HG03103 (cell line): ENCODE measurements around the gene HDAC4.
"Not testable (repeated sequence)": the region's sequence is repeated elsewhere in the genome, so short reads cannot be mapped to it uniquely, and the experiment has no call there.

ENCODE experiments used
- ATAC-seq: cut with Tn5 transposase; IDR thresholded peaks from one replicate; pipeline ENCODE4 v1.9.1; 2021; ENCODE audit warnings: low read depth; ENCODE audit not compliant: unreplicated experiment

HDAC4 gene

DNA sequence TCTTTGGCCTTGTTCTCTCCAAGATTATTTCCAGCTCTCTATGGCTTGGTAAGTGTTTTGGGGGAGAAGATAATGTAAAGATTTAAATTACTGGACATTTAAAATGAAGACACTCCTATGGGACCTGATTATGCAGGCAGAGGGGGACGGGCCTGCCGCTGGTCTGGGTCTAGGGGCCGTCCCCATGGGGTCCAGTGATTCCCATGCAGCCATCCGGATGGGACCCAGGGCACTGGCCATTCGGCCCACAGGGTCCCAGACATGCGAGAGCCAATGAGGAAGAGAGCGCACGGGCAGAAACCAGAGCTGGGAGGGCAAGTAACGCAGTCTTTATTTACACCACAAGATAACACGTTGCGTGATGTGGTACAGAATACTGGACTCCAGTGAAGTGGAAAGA lies 353.0 kb downstream of the HDAC4 start:
- ATAC-seq, result no peak

GRCh38 chr2:239047420-239047819 lies 353.4 kb downstream of the HDAC4 start:
- ATAC-seq, result no peak

GRCh38 chr2:239046822-239047221 lies 354.0 kb downstream of the HDAC4 start:
- no peak for ATAC-seq

DNA sequence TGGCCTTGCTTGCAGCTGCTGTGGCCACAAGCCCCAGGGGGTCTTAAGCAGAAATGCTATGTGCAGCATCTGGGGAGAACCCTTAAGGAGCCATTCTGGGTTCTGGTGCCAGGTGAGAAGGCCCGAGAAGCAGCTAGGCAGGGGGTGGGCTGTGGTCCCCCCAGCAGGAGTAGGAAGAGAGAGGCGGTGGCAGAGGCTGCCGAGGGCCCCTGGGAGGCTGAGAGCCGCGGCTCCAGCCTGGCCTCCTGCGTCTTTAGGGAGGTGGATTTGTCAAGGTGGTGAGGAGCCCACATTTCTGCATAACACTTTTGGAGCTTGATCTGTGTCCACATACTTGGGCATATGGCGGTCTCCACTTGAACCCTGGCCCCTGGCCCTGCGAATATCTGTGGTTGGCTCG lies 356.5 kb downstream of the HDAC4 start:
- ATAC-seq, result no peak

DNA sequence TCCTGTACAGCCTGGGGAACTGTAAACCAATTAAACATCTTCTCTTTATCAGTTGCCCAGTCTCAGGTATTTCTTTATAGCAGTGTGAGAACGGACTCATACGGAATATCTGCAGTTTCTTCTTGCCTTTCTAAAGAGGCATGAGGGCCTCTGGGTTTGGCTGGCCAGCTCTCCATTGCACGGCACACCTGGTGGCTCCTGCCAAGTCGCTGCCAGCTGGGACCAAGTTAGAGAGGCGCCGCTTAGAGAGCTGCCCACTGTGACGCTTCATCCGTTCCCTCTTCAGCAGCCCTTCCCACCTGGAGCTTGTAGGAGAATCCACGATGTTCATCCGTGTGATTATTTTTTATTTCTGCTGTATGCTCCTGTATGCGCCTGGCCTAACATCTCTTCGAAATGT lies 357.5 kb downstream of the HDAC4 start:
- no peak for ATAC-seq

DNA sequence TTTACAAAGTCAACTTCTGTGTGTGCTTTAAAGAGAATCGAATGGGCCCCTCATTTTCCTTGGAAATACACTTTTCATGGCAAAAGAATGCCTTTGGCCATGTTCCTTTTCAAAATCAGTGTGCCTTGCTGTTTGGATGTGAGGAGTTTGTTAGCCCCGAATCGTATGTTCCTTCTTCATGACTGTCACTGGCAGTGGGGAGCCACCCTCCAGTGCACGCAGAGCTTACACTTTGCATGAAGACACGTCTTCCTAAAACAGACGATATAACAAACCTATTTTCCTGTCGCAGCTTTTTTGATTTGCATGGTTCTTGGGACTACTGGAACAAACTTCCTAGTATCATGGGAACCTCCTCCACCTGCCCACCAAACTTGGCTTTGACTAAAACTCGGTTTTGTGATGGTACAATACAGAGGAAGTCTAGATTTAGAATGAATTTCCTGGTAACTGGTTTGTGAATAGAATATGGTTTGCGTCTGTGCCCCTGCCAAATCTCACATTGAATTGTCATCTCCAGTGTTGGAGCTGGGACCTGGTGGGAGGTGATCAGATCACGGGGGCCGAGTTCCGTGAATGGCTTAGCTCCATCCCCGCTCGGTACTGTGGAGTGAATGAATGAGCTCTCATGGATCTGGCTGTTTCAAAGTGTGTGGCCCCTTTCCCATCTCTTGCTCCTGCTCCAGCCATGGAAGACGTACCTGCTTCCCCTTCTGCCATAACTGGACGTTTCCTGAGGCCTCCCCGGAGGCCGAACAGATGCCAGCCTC lies 358.1 kb downstream of the HDAC4 start:
- no peak for ATAC-seq

DNA sequence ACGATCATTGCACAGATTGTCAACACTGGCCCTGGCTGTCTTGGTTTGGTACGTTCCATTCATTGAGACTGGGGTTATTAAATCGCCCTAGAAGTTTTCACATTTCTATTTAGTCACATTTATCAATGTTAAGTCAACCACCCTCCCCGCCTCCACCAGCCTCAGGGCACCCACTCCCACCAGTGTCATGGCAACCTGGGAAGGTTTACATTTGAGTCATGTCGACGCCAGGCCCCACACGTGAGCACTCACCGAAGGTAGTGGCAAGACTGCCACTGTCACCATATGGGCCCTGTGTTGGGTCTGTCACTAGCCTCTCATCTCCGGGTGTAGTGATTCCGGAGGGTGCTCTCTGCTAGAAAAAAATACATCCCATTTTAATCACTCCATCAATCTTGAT lies 358.8 kb downstream of the HDAC4 start:
- no peak for ATAC-seq

DNA sequence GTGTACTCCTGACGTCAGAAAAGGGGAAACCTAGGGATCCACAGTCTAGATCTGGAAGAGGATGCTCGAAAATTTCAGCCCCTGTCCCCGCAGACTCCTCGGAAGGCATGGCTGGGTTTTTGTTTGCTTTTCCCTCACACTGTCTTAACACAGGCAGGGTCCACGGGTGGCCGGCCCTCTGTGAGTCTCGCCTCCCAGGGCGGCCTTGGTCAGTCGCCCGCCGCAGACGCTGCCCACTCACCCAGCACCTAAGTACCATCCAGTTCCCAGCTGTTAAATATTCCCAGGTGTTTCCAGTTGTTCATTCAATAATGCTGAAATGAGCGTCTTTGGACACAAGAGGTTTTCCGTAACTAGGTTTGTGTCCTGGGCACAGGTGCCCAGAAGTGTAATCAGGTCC lies 359.8 kb downstream of the HDAC4 start:
- ATAC-seq, result no peak

GRCh38 chr2:239040152-239040761 lies 360.6 kb downstream of the HDAC4 start:
- no peak for ATAC-seq

- no peak for ATAC-seq
Measured at GRCh38 chr2:239039479-239039861, 361.4 kb downstream of the HDAC4 start.

- ATAC-seq, result no peak
Measured at GRCh38 chr2:239038773-239039478, 361.9 kb downstream of the HDAC4 start.

GRCh38 chr2:239038284-239038683 lies 362.5 kb downstream of the HDAC4 start:
- not testable (repeated sequence) for ATAC-seq

- no peak for ATAC-seq
Measured at GRCh38 chr2:239037559-239037910, 363.3 kb downstream of the HDAC4 start.

DNA sequence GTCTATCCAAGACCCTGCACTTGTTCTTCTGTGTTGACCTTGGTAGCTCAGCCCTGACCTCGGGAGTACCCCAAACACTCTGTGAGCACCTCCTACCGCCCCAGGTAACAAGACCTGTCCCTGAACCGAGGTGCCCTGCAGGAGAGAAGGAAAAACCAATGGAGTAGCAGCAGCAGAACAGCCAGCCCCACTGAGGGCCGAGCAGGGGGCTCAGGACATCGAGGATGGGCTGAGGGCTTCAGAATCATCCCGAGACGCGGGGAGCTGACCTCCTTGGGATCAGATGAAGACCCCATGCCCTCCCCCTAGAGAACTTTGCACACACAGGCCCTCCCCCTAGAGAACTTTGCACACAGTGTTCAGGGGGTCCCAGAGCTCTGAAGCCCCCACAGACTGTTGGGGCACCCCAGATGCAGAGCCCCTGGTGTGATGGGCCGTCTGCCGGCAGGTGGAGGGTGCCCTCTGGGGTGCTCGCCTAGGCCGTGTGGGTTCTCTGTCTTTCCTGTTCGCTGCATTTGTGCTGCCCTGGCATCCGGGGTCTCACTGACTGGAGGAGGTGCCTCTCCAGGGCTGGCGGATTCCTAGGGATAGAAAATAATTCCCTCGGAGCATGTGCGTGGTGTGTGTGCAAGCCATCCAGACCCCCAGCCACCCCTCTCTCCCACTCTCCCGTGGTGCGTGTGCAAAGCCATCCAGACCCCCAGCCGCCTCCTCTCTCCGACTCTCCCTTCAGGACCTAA lies 363.8 kb downstream of the HDAC4 start:
- ATAC-seq, result no peak

GRCh38 chr2:239035997-239036731 lies 364.7 kb downstream of the HDAC4 start:
- ATAC-seq, result no peak

- no peak for ATAC-seq
Measured at GRCh38 chr2:239035361-239035814, 365.4 kb downstream of the HDAC4 start.

DNA sequence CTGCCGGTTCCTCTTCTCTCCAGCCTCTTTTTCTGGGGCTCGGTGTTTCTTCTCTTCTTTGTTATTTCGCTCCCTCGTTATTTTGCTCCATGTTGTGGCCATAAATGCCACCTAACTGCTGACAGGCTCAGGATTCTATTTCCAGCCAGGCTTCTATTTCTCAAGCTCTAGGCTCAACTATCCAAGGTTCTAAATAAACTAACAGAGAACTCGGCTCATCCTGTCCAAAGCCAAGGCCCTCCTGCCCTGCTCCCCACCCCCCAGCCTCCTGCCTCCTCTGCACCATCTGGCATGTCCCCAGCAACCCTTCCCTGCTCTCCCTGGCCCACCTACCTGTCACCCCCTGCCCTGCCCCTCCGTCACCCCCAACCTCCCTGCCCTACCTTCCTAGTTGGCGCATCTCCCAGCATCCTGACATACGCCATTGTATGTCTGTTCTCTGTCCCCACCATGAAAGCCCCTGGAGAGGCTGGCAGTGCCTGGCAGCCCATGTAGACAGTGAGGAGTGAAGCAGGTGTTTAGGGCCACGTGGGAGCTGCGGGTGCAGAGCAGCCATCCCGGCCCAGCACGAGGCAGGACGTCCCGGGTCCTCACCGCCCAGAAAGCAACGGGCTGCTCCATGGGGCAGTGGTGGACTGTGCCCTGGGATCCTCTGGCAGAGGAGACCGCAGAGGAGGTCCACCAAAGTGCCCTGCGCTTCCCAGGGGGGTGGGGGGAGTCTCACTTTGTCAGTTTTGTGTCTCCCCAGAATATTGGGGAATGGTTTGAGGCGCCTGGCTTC lies 366.1 kb downstream of the HDAC4 start:
- no peak for ATAC-seq

- no peak for ATAC-seq
Measured at GRCh38 chr2:239033801-239034560, 366.8 kb downstream of the HDAC4 start.

GRCh38 chr2:239029958-239030357 lies 370.9 kb downstream of the HDAC4 start:
- ATAC-seq, result no peak
